B cell (primary cell): ENCODE results near the gene SYNC. TPM values are rescaled to one million over a fixed set of nuclear protein-coding genes. Genes with fewer than 3 reads are reported as not detected.

ENCODE experiments used
- ATAC-seq: fragments of 200-7000 bp; cut with Tn5 transposase; one replicate; pipeline ENCODE4 v1.10.0; 2021; ENCODE audit warnings: low read depth, mild to moderate bottlenecking, moderate number of reproducible peaks, moderate library complexity
- CTCF ChIA-PET: fragments of 350-600 bp; sonication (Branson Sonifier 250); formaldehyde crosslinking; loops from one replicate; lab custom pipeline; 2021; ENCODE audit warnings: antibody characterized with exemption, inconsistent platforms; lab: Charles Lee
- POLR2A ChIA-PET: fragments of 350-600 bp; sonication (Branson Sonifier 250); formaldehyde crosslinking; loops from one replicate; lab custom pipeline; 2021; ENCODE audit warnings: antibody characterized with exemption; lab: Charles Lee
- DNase-seq: peaks from one replicate; pipeline ENCODE4 v3.0.0; 2013
- H2AFZ ChIP-seq: 2 replicates; pipeline ENCODE4 v1.6.1; 2012; ENCODE audit warnings: mild to moderate bottlenecking, low read depth, low read length; ENCODE audit not compliant: insufficient read depth, poor library complexity, severe bottlenecking
- H3K27ac ChIP-seq, 2 donors: 1 replicate in 1 of 2; 2 replicates in 1 of 2; pipeline ENCODE4 v1.5.1; 2012 to 2013; ENCODE audit warnings: low read length in 2 of 2, mild to moderate bottlenecking in 2 of 2, moderate library complexity in 1 of 2
- H3K27me3 ChIP-seq, 4 experiments: fragments of 200-600 bp in 1 of 4; sonication (generic) in 1 of 4; replicated peaks in 1 of 4; 1 replicate in 2 of 4; 2 replicates in 2 of 4; pipeline versions ENCODE4 v1.6.1 to v1.7.0; 2013 to 2016; ENCODE audit warnings: low read length in 3 of 4, mild to moderate bottlenecking in 2 of 4, mixed read lengths in 1 of 4, moderate library complexity in 1 of 4; ENCODE audit not compliant: insufficient read depth in 4 of 4, control insufficient read depth in 3 of 4; ENCODE audit errors: control extremely low read depth in 1 of 4
- H3K36me3 ChIP-seq, 2 experiments: replicated peaks in 1 of 2; 1 replicate in 1 of 2; 2 replicates in 1 of 2; pipeline versions ENCODE4 v1.6.1 to v1.7.1; 2013; ENCODE audit warnings: low read length in 1 of 2; ENCODE audit not compliant: insufficient read depth in 2 of 2, control insufficient read depth in 1 of 2; ENCODE audit errors: control extremely low read depth in 1 of 2, extremely low read depth in 1 of 2
- H3K4me1 ChIP-seq, 2 donors: fragments of 200-600 bp in 1 of 2; sonication (generic) in 1 of 2; 1 replicate in 1 of 2; 2 replicates in 1 of 2; pipeline versions ENCODE4 v1.5.1 to v1.6.1; 2013 to 2017; ENCODE audit warnings: low read length in 2 of 2; ENCODE audit not compliant: control insufficient read depth in 2 of 2, insufficient read depth in 2 of 2
- H3K4me2 ChIP-seq: replicated peaks from 2 replicates; pipeline ENCODE3; 2012; ENCODE audit warnings: mild to moderate bottlenecking, low read depth, low read length; ENCODE audit not compliant: poor library complexity, severe bottlenecking
- H3K4me3 ChIP-seq, 5 experiments: fragments of 200-600 bp in 1 of 5; sonication (generic) in 1 of 5; 1 replicate in 3 of 5; 2 replicates in 2 of 5; pipeline versions ENCODE4 v1.5.1 to v1.7.0; 2011 to 2016; ENCODE audit warnings: low read length in 4 of 5, mild to moderate bottlenecking in 4 of 5, low read depth in 2 of 5, control low read depth in 1 of 5, moderate library complexity in 1 of 5; ENCODE audit not compliant: insufficient read depth in 1 of 5; ENCODE audit errors: control extremely low read depth in 1 of 5, extremely low read depth in 1 of 5
- H3K79me2 ChIP-seq: fragments of 200-600 bp; sonication (generic); one replicate; pipeline ENCODE4 v1.6.0; 2016; ENCODE audit warnings: low read length; ENCODE audit not compliant: control insufficient read depth, insufficient read depth
- H3K9ac ChIP-seq: fragments of 200-600 bp; sonication (generic); 2 replicates; pipeline ENCODE4 v1.6.1; 2017; ENCODE audit warnings: mild to moderate bottlenecking, low read length, moderate library complexity
- H3K9me3 ChIP-seq, 3 donors: one replicate each; pipeline versions ENCODE4 v1.6.1 to v1.7.1; 2013; ENCODE audit warnings: low read length in 2 of 3; ENCODE audit not compliant: control insufficient read depth in 2 of 3, insufficient read depth in 1 of 3; ENCODE audit errors: control extremely low read depth in 1 of 3
- H4K20me1 ChIP-seq: 2 replicates; pipeline ENCODE4 v1.6.0; 2012; ENCODE audit warnings: mild to moderate bottlenecking, low read length; ENCODE audit not compliant: insufficient read depth, control insufficient read depth, poor library complexity, severe bottlenecking
- H3K27ac Mint-ChIP-seq: one replicate; pipeline ENCODE4 v1.8.0; 2021; ENCODE audit warnings: mixed read lengths
- H3K27me3 Mint-ChIP-seq: one replicate; pipeline ENCODE4 v1.8.0; 2021; ENCODE audit warnings: mixed read lengths
- H3K4me1 Mint-ChIP-seq: one replicate; pipeline ENCODE4 v1.8.0; 2021; ENCODE audit warnings: mixed read lengths
- H3K4me3 Mint-ChIP-seq: one replicate; pipeline ENCODE4 v1.8.0; 2021; ENCODE audit warnings: mixed read lengths
- H3K9me3 Mint-ChIP-seq: one replicate; pipeline ENCODE4 v1.8.0; 2022; ENCODE audit warnings: mixed read lengths; ENCODE audit not compliant: insufficient read depth
- CTCF ChIP-seq: fragments of 200-600 bp; IDR thresholded peaks from one replicate; pipeline ENCODE4 v1.8.0; 2022; ENCODE audit warnings: antibody characterized with exemption, mild to moderate bottlenecking
- EZH2 ChIP-seq: IDR thresholded peaks from 2 replicates; pipeline ENCODE4 v1.6.1; 2012; ENCODE audit warnings: borderline replicate concordance, low read depth, mild to moderate bottlenecking, moderate library complexity, low read length; ENCODE audit not compliant: insufficient read depth, poor library complexity, severe bottlenecking
- WGBS: methylation state at CpG from one replicate; pipeline ENCODE4 v1.1.5; 2013; ENCODE audit warnings: missing lambda C conversion rate; ENCODE audit not compliant: insufficient coverage; 5-methylcytosine and 5-hydroxymethylcytosine counted together
- intact Hi-C: fragments of 100-400 bp; cut with micrococcal nuclease; formaldehyde crosslinking; loops from one replicate; pipeline ENCODE4 v1.10.0; 2022
- polyA plus RNA-seq: library from polyadenylated mRNA; depleted of rRNA; stranded (reverse); fragments of >200 nt; gene quantifications from 2 replicates; pipeline ENCODE4 v1.2.3, GENCODE V29; 2012
- total RNA-seq, 2 donors: library from RNA; stranded (reverse); fragments of 120-200 nt in 1 of 2; gene quantifications; 1 replicate in 1 of 2; 2 replicates in 1 of 2; pipeline versions ENCODE4 v1.2.3 to v1.2.4, GENCODE V29; 2013 to 2022

SYNC gene
- total and polyA plus RNA-seq, 2 donors (not counting 1 experiment from before 2014, with no cell fraction given) = not detected

GRCh38 chr1:32749332-32749731, 46.8 kb upstream of the SYNC start:
- no peak for TF ChIP-seq CTCF
- TF ChIP-seq EZH2 = no peak
- Histone ChIP-seq H4K20me1 (no peaks in the 10 kb centered on the region), H3K9ac (no peak overlapping the region), H3K4me3 (no peak overlapping the region), H3K27me3 (peaks cover 0 to 27% (median 4%) of the 10 kb centered on the region in 4 experiments), H3K79me2 (no peaks in the 10 kb centered on the region), H3K4me1 (peaks cover 8 to 12% of the 10 kb centered on the region in 2 donors), H2AFZ (no peak overlapping the region), H3K4me2 (no peak overlapping the region), H3K9me3 (peaks cover 0 to 3% (median 0%) of the 10 kb centered on the region in 3 donors), H3K27ac (no peak overlapping the region), H3K36me3 (no peaks in the 10 kb centered on the region)
- Mint-ChIP-seq H3K27ac (no peak overlapping the region), H3K9me3 (no peaks in the 10 kb centered on the region), H3K27me3 (peaks cover 27% of the 10 kb centered on the region), H3K4me1 (peaks cover 8% of the 10 kb centered on the region), H3K4me3 (no peak overlapping the region)
- ATAC-seq (no peak), DNase-seq (no peak)
- intact Hi-C loops = no loop called here
- 92% methylated on average over 3 of the region's 4 CpGs for WGBS
- ChIA-PET CTCF (no interaction called here), POLR2A (no interaction called here)

- Histone ChIP-seq H3K9ac (no peak overlapping the region), H3K27ac (no peak overlapping the region), H3K4me3 (no peak overlapping the region), H3K36me3 (no peaks in the 10 kb centered on the region), H3K9me3 (peaks cover 0 to 3% (median 0%) of the 10 kb centered on the region in 3 donors), H4K20me1 (no peaks in the 10 kb centered on the region), H3K79me2 (no peaks in the 10 kb centered on the region), H3K4me2 (no peak overlapping the region), H3K27me3 (peaks cover 0 to 24% (median 4%) of the 10 kb centered on the region in 4 experiments), H2AFZ (no peak overlapping the region), H3K4me1 (peaks cover 5 to 8% of the 10 kb centered on the region in 2 donors)
- ATAC-seq (no peak), DNase-seq (no peak)
- Mint-ChIP-seq H3K4me1 (peaks cover 6% of the 10 kb centered on the region), H3K4me3 (no peak overlapping the region), H3K27ac (no peak overlapping the region), H3K9me3 (no peaks in the 10 kb centered on the region), H3K27me3 (peaks cover 29% of the 10 kb centered on the region)
- intact Hi-C loops = no loop called here
- CTCF ChIA-PET = no interaction called here
- POLR2A ChIA-PET = interaction anchor here (0.6 kb wide), 1 partner anchor 212 kb away, joined by 3 read pairs; no protein-coding TSS in a partner anchor
- no peak for TF ChIP-seq CTCF
- TF ChIP-seq EZH2 = no peak
- WGBS = 89% methylated on average over 6 of the region's 8 CpGs
Measured at GRCh38 chr1:32748926-32749325, 46.4 kb upstream of the SYNC start.
